HG03442 (cell line): ENCODE data around the gene ZBTB8A.

Experiments used
- ATAC-seq: cut with Tn5 transposase; IDR thresholded peaks from one replicate; pipeline ENCODE4 v1.9.1; 2021; ENCODE audit warnings: mild to moderate bottlenecking, moderate library complexity; ENCODE audit not compliant: unreplicated experiment

ZBTB8A gene

DNA sequence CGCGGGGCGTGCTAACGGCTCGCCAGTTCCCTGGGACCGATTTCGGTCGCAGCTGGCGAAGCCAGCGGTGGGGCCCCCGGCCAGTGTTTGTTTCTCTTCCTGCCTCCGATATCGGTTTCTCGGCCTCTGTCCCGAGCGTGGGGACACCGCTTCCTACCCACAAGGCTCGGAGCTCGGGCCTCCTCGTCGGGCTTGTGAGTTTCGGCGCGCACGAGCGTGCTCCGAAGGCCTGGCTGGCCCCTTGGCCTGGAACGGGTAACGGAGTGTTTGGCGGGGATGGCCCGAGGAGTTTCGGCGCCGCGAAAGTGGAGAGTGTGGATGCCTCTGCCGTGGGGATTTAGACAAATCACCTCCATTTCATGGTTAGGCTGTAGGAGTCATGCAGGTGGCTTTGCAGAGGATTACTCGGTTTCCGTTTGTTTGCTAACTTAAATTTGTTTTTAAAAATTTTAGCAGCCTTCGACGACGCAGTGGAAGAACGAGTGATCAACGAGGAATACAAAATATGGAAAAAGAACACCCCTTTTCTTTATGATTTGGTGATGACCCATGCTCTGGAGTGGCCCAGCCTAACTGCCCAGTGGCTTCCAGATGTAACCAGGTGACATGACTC, 112.3 kb downstream of the ZBTB8A start:
- no peak for ATAC-seq

DNA sequence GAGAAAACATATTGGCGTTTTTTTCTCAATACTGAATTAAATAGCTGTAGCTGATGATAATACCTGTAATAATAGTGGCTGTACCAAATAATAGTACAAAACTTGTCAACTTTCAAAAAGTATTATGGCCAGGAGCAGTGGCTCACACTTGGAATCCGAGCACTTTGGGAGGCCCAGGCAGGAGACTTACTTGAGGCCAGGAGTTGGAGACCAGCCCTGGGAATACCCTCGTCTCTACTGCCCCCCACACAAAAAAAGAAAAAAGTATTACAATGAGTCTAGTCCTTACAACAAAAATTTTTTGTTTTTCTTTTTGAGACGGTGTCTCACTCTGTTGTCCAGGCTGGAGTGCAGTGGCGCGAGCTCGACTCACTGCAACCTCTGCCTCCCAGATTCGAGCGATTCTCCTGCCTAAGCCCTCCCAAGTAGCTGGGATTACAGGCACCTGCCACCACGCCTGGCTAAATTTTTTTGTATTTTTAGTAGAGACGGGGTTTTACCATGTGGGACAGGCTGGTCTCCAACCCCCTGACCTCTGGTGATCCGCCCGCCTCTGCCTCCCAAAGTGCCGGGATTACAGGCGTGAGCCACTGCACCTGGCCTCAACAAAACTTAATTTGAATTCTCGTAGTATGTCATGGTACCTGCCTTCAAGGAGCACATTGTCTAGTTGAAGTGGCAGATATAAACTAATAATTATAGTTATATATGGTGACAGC, 113.2 kb downstream of the ZBTB8A start:
- no peak for ATAC-seq
